GM18505 (cell line): ENCODE measurements around the gene NT5C3A.
"Not testable (repeated sequence)": the region's sequence is repeated elsewhere in the genome, so short reads cannot be mapped to it uniquely, and the experiment has no call there.

ENCODE experiments used
- ATAC-seq: cut with Tn5 transposase; IDR thresholded peaks from one replicate; pipeline ENCODE4 v1.9.1; 2021; ENCODE audit not compliant: unreplicated experiment
- POLR2A ChIP-seq: IDR thresholded peaks from 4 replicates; pipeline ENCODE4 v1.6.1; 2011; ENCODE audit warnings: borderline replicate concordance; ENCODE audit not compliant: insufficient read depth, insufficient read length; ENCODE audit errors: extremely low read depth

Gene NT5C3A

GRCh38 chr7:33040803-33041516 is 21.6 kb downstream of the NT5C3A start:
- peak; percentile 93 for ATAC-seq
- peak; percentile 95 for TF ChIP-seq POLR2A

GRCh38 chr7:33039903-33040292 is 22.7 kb downstream of the NT5C3A start:
- no peak for TF ChIP-seq POLR2A
- ATAC-seq: no peak

- no peak for TF ChIP-seq POLR2A
- no peak for ATAC-seq
Measured at GRCh38 chr7:33039257-33039902, 23.2 kb downstream of the NT5C3A start.

- no peak for TF ChIP-seq POLR2A
- no peak for ATAC-seq
Measured at GRCh38 chr7:33038639-33039038, 23.9 kb downstream of the NT5C3A start.

- no peak for ATAC-seq
- TF ChIP-seq POLR2A: no peak
Measured at GRCh38 chr7:33035776-33036175, 26.8 kb downstream of the NT5C3A start.

- no peak for TF ChIP-seq POLR2A
- ATAC-seq: no peak
Measured at GRCh38 chr7:33024189-33024757, 38.3 kb downstream of the NT5C3A start.

- no peak for TF ChIP-seq POLR2A
- ATAC-seq: no peak
Measured at GRCh38 chr7:33012364-33012763, 50.2 kb downstream of the NT5C3A start.

- TF ChIP-seq POLR2A: no peak
Measured at GRCh38 chr7:33009734-33010133, 52.8 kb downstream of the NT5C3A start.

GRCh38 chr7:33005690-33006089 is 56.9 kb downstream of the NT5C3A start:
- not testable (repeated sequence) for ATAC-seq

More at GRCh38 chr7:33009734-33010133, 52.8 kb downstream of the NT5C3A start:
- ATAC-seq: no peak

GRCh38 chr7:33005193-33005592 is 57.4 kb downstream of the NT5C3A start:
- not testable (repeated sequence) for ATAC-seq

GRCh38 chr7:33004104-33004616 is 58.4 kb downstream of the NT5C3A start:
- ATAC-seq: not testable (repeated sequence)

- not testable (repeated sequence) for ATAC-seq
Measured at GRCh38 chr7:33003111-33003510, 59.5 kb downstream of the NT5C3A start.

- not testable (repeated sequence) for ATAC-seq
Measured at GRCh38 chr7:32999380-32999779, 63.2 kb downstream of the NT5C3A start.

- ATAC-seq: not testable (repeated sequence)
Measured at GRCh38 chr7:32998361-32999171, 64.0 kb downstream of the NT5C3A start.

- not testable (repeated sequence) for ATAC-seq
Measured at GRCh38 chr7:32997956-32998355, 64.6 kb downstream of the NT5C3A start.

GRCh38 chr7:32992750-32993149 is 69.8 kb downstream of the NT5C3A start:
- ATAC-seq: not testable (repeated sequence)

GRCh38 chr7:32991975-32992700 is 70.4 kb downstream of the NT5C3A start:
- ATAC-seq: not testable (repeated sequence)

GRCh38 chr7:32991068-32991585 is 71.4 kb downstream of the NT5C3A start:
- ATAC-seq: not testable (repeated sequence)

- peak; percentile 70 for ATAC-seq
Measured at GRCh38 chr7:32988148-32988547, 74.4 kb downstream of the NT5C3A start.
